A673 (cell line): ENCODE results near the gene LYL1. TPM values are rescaled to one million over a fixed set of nuclear protein-coding genes. Genes with fewer than 3 reads are reported as not detected.

ENCODE experiments used
- BruUV-seq: library from RNA; stranded (reverse); fragments of 400-500 nt; replicated peaks from 2 replicates; lab custom pipeline; 2021; lab: Mats Ljungman, UMichigan
- CTCF ChIA-PET: fragments of 300-600 bp; sonication (Branson Sonifier 250); formaldehyde crosslinking; loops from one replicate; lab custom pipeline; 2022; ENCODE audit warnings: antibody characterized with exemption; lab: Charles Lee
- POLR2A ChIA-PET: fragments of 300-600 bp; sonication (Branson Sonifier 250); formaldehyde crosslinking; loops from one replicate; lab custom pipeline; 2022; ENCODE audit warnings: antibody characterized with exemption; ENCODE audit not compliant: low non-redundant PET; lab: Charles Lee
- DNase-seq: peaks from one replicate; pipeline ENCODE4 v3.0.0-alpha.2; 2015; ENCODE audit warnings: low spot score
- H3K27ac ChIP-seq: fragments of 200-600 bp; sonication (generic); 2 replicates; pipeline ENCODE4 v1.5.1; 2016; ENCODE audit warnings: mixed run types, low read depth, mild to moderate bottlenecking, mixed read lengths, antibody characterized with exemption, low read length; ENCODE audit not compliant: poor library complexity, severe bottlenecking
- H3K27me3 ChIP-seq: fragments of 200-600 bp; sonication (generic); replicated peaks from 2 replicates; pipeline ENCODE4 v1.6.1; 2017; ENCODE audit warnings: mixed run types, low read depth, mild to moderate bottlenecking, mixed read lengths, antibody characterized with exemption, low read length; ENCODE audit not compliant: insufficient read depth, poor library complexity
- H3K36me3 ChIP-seq: fragments of 200-600 bp; sonication (generic); 2 replicates; pipeline ENCODE4 v1.6.1; 2016; ENCODE audit warnings: mixed run types, mild to moderate bottlenecking, mixed read lengths, antibody characterized with exemption, low read length; ENCODE audit not compliant: insufficient read depth, poor library complexity, severe bottlenecking
- H3K4me1 ChIP-seq: fragments of 200-600 bp; sonication (generic); 2 replicates; pipeline ENCODE4 v1.6.1; 2017; ENCODE audit warnings: mixed run types, mild to moderate bottlenecking, mixed read lengths, antibody characterized with exemption, low read length; ENCODE audit not compliant: insufficient read depth, poor library complexity, severe bottlenecking
- H3K4me3 ChIP-seq: fragments of 200-600 bp; sonication (generic); 2 replicates; pipeline ENCODE4 v1.5.1; 2016; ENCODE audit warnings: low read depth, mixed run types, mild to moderate bottlenecking, mixed read lengths, low read length; ENCODE audit not compliant: poor library complexity, severe bottlenecking
- H3K9me3 ChIP-seq: fragments of 200-600 bp; sonication (generic); 2 replicates; pipeline ENCODE4 v1.6.1; 2016; ENCODE audit warnings: mixed run types, low read depth, mild to moderate bottlenecking, mixed read lengths, antibody characterized with exemption, low read length; ENCODE audit not compliant: poor library complexity, severe bottlenecking
- CTCF ChIP-seq: fragments of 300-800, 200-600 bp; sonication (generic); conservative IDR thresholded peaks from 2 replicates; pipeline ENCODE4 v1.5.1; 2017; ENCODE audit warnings: low read depth, mild to moderate bottlenecking, antibody characterized with exemption, low read length, moderate library complexity, mixed read lengths
- EZH2 ChIP-seq: fragments of 200-600 bp; sonication (generic); IDR thresholded peaks from 2 replicates; pipeline ENCODE4 v1.6.1; 2017; ENCODE audit warnings: borderline replicate concordance, low read depth, mild to moderate bottlenecking, mixed read lengths, antibody characterized with exemption, low read length; ENCODE audit not compliant: poor library complexity, severe bottlenecking
- intact Hi-C: fragments of 100-400 bp; cut with micrococcal nuclease; formaldehyde crosslinking; loops from one replicate; pipeline ENCODE4 v1.10.0; 2022; ENCODE audit not compliant: unreplicated experiment
- total RNA-seq: library from RNA; stranded (reverse); gene quantifications from 2 replicates; pipeline ENCODE4 v1.2.3, GENCODE V29; 2021

LYL1 gene
- total RNA-seq, 1 experiment from 2014 or later = not detected

GRCh38 chr19:13074378-13074777 lies 28.3 kb downstream of the LYL1 start:
- POLR2A ChIA-PET = interaction anchor here (0.6 to 0.7 kb wide), 3 partner anchors 14 to 119 kb away, joined by 3 to 12 read pairs (median 6); no protein-coding TSS in a partner anchor
- BruUV-seq = no TSS peak
- no peak for DNase-seq
- intact Hi-C loops = no loop called here
- no peaks in the 10 kb centered on the region for H3K27me3 ChIP-seq
- H3K4me1 ChIP-seq = peaks cover 22% of the 10 kb centered on the region
- CTCF ChIA-PET = no interaction called here
- H3K36me3 ChIP-seq = peaks cover 16% of the 10 kb centered on the region
- no peak overlapping the region for H3K4me3 ChIP-seq
- no peaks in the 10 kb centered on the region for H3K9me3 ChIP-seq
- H3K27ac ChIP-seq = no peak overlapping the region
- TF ChIP-seq EZH2 (no peak), CTCF (no peak)

- no peak for DNase-seq
- peaks cover 16% of the 10 kb centered on the region for H3K36me3 ChIP-seq
- POLR2A ChIA-PET = no interaction called here
- no peaks in the 10 kb centered on the region for H3K27me3 ChIP-seq
- H3K4me3 ChIP-seq = no peak overlapping the region
- H3K4me1 ChIP-seq = peaks cover 11% of the 10 kb centered on the region
- CTCF ChIA-PET = no interaction called here
- H3K9me3 ChIP-seq = no peaks in the 10 kb centered on the region
- TF ChIP-seq EZH2 (no peak), CTCF (no peak)
- intact Hi-C loops = no loop called here
- no TSS peak for BruUV-seq
- no peak overlapping the region for H3K27ac ChIP-seq
Observed at GRCh38 chr19:13073263-13073662, 29.4 kb downstream of the LYL1 start.

GRCh38 chr19:13072188-13072908 lies 30.3 kb downstream of the LYL1 start:
- H3K4me3 ChIP-seq = no peak overlapping the region
- BruUV-seq = no TSS peak
- H3K27me3 ChIP-seq = no peaks in the 10 kb centered on the region
- no peak for DNase-seq
- no peak for TF ChIP-seq CTCF
- TF ChIP-seq EZH2 = no peak
- no peaks in the 10 kb centered on the region for H3K9me3 ChIP-seq
- peaks cover 6% of the 10 kb centered on the region for H3K4me1 ChIP-seq
- CTCF ChIA-PET = no interaction called here
- H3K27ac ChIP-seq = no peak overlapping the region
- intact Hi-C loops = no loop called here
- H3K36me3 ChIP-seq = peaks cover 11% of the 10 kb centered on the region
- POLR2A ChIA-PET = no interaction called here
